HepG2 (cell line): Measurements from ENCODE around the gene ASAP2. TPM values are rescaled to one million over a fixed set of nuclear protein-coding genes. Genes with fewer than 3 reads are reported as not detected.
A peak's percentile ranks its signal among the peaks of the same experiment; 100 is the strongest.

Experiments used
- EZH2 ChIP-seq: conservative IDR thresholded peaks from 2 replicates; pipeline ENCODE4 v1.6.1; 2012; ENCODE audit warnings: mild to moderate bottlenecking, low read depth, low read length, moderate library complexity
- FOSL2 ChIP-seq: sonication (generic); formaldehyde crosslinking; IDR thresholded peaks from 2 replicates; pipeline ENCODE4 v1.4.0; 2020; ENCODE audit warnings: missing genetic modification reagents
- JUND ChIP-seq: sonication (generic); formaldehyde crosslinking; IDR thresholded peaks from 2 replicates; pipeline ENCODE4 v1.8.0; 2022; ENCODE audit warnings: mild to moderate bottlenecking, missing genetic modification reagents
- KDM6A ChIP-seq: IDR thresholded peaks from 2 replicates; pipeline ENCODE4 v1.6.1; 2016; ENCODE audit warnings: low read depth
- KLF16 ChIP-seq, 2 experiments: sonication (generic) in 1 of 2; formaldehyde crosslinking in 1 of 2; IDR thresholded peaks; 2 replicates each; pipeline versions ENCODE4 v1.6.1 to v1.8.0; 2016 to 2023; ENCODE audit warnings: missing genetic modification reagents in 2 of 2, missing compliant biosample characterization in 1 of 2
- RCOR2 ChIP-seq: IDR thresholded peaks from 2 replicates; pipeline ENCODE4 v1.6.1; 2016; ENCODE audit warnings: missing biosample characterization, missing genetic modification reagents
- SATB2 ChIP-seq: sonication (generic); formaldehyde crosslinking; IDR thresholded peaks from 2 replicates; pipeline ENCODE4 v1.5.0; 2020; ENCODE audit warnings: missing genetic modification reagents
- SOX6 ChIP-seq, 2 experiments: fragments of 450-650 bp in 1 of 2; sonication (generic) in 1 of 2; formaldehyde crosslinking in 1 of 2; IDR thresholded peaks; 2 replicates each; pipeline versions ENCODE4 v1.4.0 to v1.6.1; 2017 to 2020; ENCODE audit warnings: antibody characterized with exemption in 1 of 2, mild to moderate bottlenecking in 1 of 2, missing genetic modification reagents in 1 of 2
- TCF7L2 ChIP-seq: IDR thresholded peaks from 2 replicates; pipeline ENCODE4 v1.6.1; 2011; ENCODE audit warnings: mild to moderate bottlenecking, low read depth, low read length, moderate library complexity
- YEATS2 ChIP-seq: sonication (generic); formaldehyde crosslinking; IDR thresholded peaks from 2 replicates; pipeline ENCODE4 v1.4.0; 2020; ENCODE audit warnings: missing genetic modification reagents, borderline replicate concordance
- ZFY ChIP-seq: sonication (generic); formaldehyde crosslinking; IDR thresholded peaks from 2 replicates; pipeline ENCODE4 v1.4.0; 2020; ENCODE audit warnings: missing genetic modification reagents
- ZNF326 ChIP-seq: sonication (generic); formaldehyde crosslinking; IDR thresholded peaks from 2 replicates; pipeline ENCODE4 v1.4.0; 2020; ENCODE audit warnings: missing genetic modification reagents, borderline replicate concordance
- ZNF441 ChIP-seq: sonication (generic); formaldehyde crosslinking; IDR thresholded peaks from 2 replicates; pipeline ENCODE4 v1.7.0; 2021; ENCODE audit warnings: missing genetic modification reagents, borderline replicate concordance
- ZNF772 ChIP-seq: sonication (generic); formaldehyde crosslinking; IDR thresholded peaks from 2 replicates; pipeline ENCODE4 v1.5.0; 2020; ENCODE audit warnings: mild to moderate bottlenecking, missing genetic modification reagents
- polyA plus RNA-seq, 8 experiments: library from polyadenylated mRNA; depleted of rRNA in 3 of 8; stranded (reverse) in 7 of 8; unstranded in 1 of 8; fragments of >200 nt; fragmentation: Illumina TruSeq in 4 of 8; extraction: Trizol in 4 of 8; gene quantifications; 2 replicates each; pipeline versions ENCODE4 v1.2.1 to v1.2.3, GENCODE V29; 2011 to 2016; ENCODE audit warnings: low read depth in 4 of 8, missing spikeins in 1 of 8, mixed read lengths in 1 of 8; ENCODE audit not compliant: insufficient read depth in 1 of 8
- total RNA-seq, 5 experiments: library from RNA; depleted of rRNA; stranded (reverse); fragments of >200 nt; fragmentation: Illumina TruSeq; extraction: Trizol; gene quantifications; 2 replicates each; pipeline ENCODE4 v1.2.3, GENCODE V29; 2016; ENCODE audit warnings: low read depth in 1 of 5
- TF ChIP-seq, protein P1 (sequence below): sonication (generic); formaldehyde crosslinking; IDR thresholded peaks from 2 replicates; pipeline ENCODE4 v1.4.0; 2020; ENCODE audit warnings: low read depth, missing genetic modification reagents
- TF ChIP-seq, protein P2 (sequence below): sonication (generic); formaldehyde crosslinking; IDR thresholded peaks from 2 replicates; pipeline ENCODE4 v1.4.0; 2020; ENCODE audit warnings: missing genetic modification reagents, borderline replicate concordance
- TF ChIP-seq, protein P3 (sequence below): sonication (generic); formaldehyde crosslinking; IDR thresholded peaks from 2 replicates; pipeline ENCODE4 v1.8.1; 2023; ENCODE audit warnings: mild to moderate bottlenecking, moderate library complexity, missing genetic modification reagents
- TF ChIP-seq, protein P4 (sequence below): IDR thresholded peaks from 2 replicates; pipeline ENCODE4 v1.6.1; 2018; ENCODE audit warnings: missing genetic modification reagents
- TF ChIP-seq, protein P5 (sequence below), 2 experiments: fragments of 450-650 bp in 1 of 2; sonication (generic) in 1 of 2; formaldehyde crosslinking; IDR thresholded peaks; 2 replicates each; pipeline versions ENCODE4 v1.5.0 to v1.8.0; 2020 to 2022; ENCODE audit warnings: mild to moderate bottlenecking in 1 of 2, missing genetic modification reagents in 1 of 2

Gene ASAP2
- total and polyA plus RNA-seq, 2 of the 13 experiments (the other 11 are each of a cell fraction or from before 2014, with no cell fraction given) = 7.3 to 22.3 TPM

DNA sequence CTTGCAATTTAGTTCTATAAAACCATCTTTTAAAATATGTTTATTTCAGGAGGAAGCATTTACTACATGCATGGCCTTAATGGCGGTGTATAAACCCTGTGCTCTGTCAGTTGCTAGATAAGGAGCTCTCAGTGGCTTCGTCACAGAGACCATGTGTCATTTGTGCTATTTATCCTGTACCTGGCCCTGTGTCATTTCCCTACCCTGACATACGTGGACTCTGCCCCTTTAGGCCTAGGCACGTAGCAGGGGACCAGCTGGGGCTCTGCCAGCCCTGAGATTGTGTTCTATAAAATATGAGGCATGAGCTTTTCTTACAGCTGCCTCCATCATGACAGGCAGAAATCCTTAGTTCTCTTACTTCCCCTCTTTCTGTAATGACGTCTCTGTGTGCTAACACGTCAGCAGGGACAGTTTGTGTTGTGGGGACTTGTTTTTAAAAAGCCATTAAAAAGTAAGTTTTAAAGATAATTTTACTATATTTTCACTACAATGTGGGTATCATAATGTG, 128.8 kb downstream of the ASAP2 start (continued):
- TF ChIP-seq, protein P1, sequence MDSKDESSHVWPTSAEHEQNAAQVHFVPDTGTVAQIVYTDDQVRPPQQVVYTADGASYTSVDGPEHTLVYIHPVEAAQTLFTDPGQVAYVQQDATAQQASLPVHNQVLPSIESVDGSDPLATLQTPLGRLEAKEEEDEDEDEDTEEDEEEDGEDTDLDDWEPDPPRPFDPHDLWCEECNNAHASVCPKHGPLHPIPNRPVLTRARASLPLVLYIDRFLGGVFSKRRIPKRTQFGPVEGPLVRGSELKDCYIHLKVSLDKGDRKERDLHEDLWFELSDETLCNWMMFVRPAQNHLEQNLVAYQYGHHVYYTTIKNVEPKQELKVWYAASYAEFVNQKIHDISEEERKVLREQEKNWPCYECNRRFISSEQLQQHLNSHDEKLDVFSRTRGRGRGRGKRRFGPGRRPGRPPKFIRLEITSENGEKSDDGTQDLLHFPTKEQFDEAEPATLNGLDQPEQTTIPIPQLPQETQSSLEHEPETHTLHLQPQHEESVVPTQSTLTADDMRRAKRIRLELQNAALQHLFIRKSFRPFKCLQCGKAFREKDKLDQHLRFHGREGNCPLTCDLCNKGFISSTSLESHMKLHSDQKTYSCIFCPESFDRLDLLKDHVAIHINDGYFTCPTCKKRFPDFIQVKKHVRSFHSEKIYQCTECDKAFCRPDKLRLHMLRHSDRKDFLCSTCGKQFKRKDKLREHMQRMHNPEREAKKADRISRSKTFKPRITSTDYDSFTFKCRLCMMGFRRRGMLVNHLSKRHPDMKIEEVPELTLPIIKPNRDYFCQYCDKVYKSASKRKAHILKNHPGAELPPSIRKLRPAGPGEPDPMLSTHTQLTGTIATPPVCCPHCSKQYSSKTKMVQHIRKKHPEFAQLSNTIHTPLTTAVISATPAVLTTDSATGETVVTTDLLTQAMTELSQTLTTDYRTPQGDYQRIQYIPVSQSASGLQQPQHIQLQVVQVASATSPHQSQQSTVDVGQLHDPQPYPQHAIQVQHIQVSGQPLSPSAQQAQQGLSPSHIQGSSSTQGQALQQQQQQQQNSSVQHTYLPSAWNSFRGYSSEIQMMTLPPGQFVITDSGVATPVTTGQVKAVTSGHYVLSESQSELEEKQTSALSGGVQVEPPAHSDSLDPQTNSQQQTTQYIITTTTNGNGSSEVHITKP (CRISPR knock-in tag) = peak; percentile 53; the same call in 1 of the 2 replicates
- no peak for TF ChIP-seq EZH2
- TF ChIP-seq, protein P2, sequence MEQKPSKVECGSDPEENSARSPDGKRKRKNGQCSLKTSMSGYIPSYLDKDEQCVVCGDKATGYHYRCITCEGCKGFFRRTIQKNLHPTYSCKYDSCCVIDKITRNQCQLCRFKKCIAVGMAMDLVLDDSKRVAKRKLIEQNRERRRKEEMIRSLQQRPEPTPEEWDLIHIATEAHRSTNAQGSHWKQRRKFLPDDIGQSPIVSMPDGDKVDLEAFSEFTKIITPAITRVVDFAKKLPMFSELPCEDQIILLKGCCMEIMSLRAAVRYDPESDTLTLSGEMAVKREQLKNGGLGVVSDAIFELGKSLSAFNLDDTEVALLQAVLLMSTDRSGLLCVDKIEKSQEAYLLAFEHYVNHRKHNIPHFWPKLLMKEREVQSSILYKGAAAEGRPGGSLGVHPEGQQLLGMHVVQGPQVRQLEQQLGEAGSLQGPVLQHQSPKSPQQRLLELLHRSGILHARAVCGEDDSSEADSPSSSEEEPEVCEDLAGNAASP (CRISPR knock-in tag) = peak; percentile 41; the same call in 1 of the 2 replicates
- 0 out of 2 replicates have a peak, but pooled peaks have one; percentile 33 for TF ChIP-seq ZNF772 (CRISPR knock-in tag)
- TF ChIP-seq KDM6A (CRISPR knock-in tag) = peak; percentile 66
- TF ChIP-seq RCOR2 = peak; percentile 45; the same call in 1 of the 2 replicates
- peak; percentile 85 for TF ChIP-seq ZFY
- no peak for TF ChIP-seq ZNF326 (CRISPR knock-in tag)
- TF ChIP-seq, protein P3, sequence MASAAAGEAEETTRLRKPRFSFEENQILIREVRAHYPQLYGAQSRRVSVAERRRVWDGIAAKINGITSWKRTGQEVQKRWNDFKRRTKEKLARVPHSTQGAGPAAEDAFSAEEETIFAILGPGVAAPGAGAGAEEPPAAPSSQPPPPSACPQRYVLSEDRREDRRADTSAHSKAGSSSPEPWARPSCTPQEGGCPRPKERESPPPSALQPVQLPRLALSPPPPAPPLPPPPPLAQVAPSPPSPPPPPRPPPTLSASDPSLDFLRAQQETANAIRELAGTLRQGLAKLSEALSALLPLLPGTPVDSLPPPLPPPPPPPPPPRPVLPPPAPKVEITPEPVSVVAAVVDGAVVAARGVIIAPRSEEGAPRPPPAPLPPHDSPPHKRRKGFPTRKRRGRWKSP = peak; percentile 65; the same call in 1 of the 2 replicates
- TF ChIP-seq FOSL2 (CRISPR knock-in tag) = peak; percentile 74
- TF ChIP-seq YEATS2 (CRISPR knock-in tag) = peak; percentile 65; the same call in 1 of the 2 replicates
- TF ChIP-seq SATB2 (CRISPR knock-in tag) = no peak
- TF ChIP-seq KLF16 (CRISPR knock-in tag; IDR thresholded peaks at IDR 0.05) = 0 out of 4 replicates have a peak, but pooled peaks of 1 of the 2 experiments have one; percentile 23
- TF ChIP-seq, protein P4, sequence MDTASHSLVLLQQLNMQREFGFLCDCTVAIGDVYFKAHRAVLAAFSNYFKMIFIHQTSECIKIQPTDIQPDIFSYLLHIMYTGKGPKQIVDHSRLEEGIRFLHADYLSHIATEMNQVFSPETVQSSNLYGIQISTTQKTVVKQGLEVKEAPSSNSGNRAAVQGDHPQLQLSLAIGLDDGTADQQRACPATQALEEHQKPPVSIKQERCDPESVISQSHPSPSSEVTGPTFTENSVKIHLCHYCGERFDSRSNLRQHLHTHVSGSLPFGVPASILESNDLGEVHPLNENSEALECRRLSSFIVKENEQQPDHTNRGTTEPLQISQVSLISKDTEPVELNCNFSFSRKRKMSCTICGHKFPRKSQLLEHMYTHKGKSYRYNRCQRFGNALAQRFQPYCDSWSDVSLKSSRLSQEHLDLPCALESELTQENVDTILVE = peak; percentile 85; the same call in 1 of the 2 replicates
- no peak for TF ChIP-seq SOX6 (IDR thresholded peaks at IDR 0.05)
- TF ChIP-seq SOX6 (CRISPR knock-in tag; IDR thresholded peaks at IDR 0.05) = peak; percentile 30; the same call in 1 of the 2 replicates
- no peak for TF ChIP-seq TCF7L2
- TF ChIP-seq ZNF441 (CRISPR knock-in tag) = peak; percentile 77; the same call in 1 of the 2 replicates
- TF ChIP-seq, protein P5, sequence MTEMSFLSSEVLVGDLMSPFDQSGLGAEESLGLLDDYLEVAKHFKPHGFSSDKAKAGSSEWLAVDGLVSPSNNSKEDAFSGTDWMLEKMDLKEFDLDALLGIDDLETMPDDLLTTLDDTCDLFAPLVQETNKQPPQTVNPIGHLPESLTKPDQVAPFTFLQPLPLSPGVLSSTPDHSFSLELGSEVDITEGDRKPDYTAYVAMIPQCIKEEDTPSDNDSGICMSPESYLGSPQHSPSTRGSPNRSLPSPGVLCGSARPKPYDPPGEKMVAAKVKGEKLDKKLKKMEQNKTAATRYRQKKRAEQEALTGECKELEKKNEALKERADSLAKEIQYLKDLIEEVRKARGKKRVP (CRISPR knock-in tag; IDR thresholded peaks at IDR 0.05) = no peak
- no peak for TF ChIP-seq JUND (CRISPR knock-in tag)
